HG03457 (cell line): Measurements from ENCODE around the gene TMEM81.

Experiments
- ATAC-seq: cut with Tn5 transposase; IDR thresholded peaks from one replicate; pipeline ENCODE4 v1.9.1; 2021; ENCODE audit warnings: moderate number of reproducible peaks; ENCODE audit not compliant: unreplicated experiment

The TMEM81 gene

DNA sequence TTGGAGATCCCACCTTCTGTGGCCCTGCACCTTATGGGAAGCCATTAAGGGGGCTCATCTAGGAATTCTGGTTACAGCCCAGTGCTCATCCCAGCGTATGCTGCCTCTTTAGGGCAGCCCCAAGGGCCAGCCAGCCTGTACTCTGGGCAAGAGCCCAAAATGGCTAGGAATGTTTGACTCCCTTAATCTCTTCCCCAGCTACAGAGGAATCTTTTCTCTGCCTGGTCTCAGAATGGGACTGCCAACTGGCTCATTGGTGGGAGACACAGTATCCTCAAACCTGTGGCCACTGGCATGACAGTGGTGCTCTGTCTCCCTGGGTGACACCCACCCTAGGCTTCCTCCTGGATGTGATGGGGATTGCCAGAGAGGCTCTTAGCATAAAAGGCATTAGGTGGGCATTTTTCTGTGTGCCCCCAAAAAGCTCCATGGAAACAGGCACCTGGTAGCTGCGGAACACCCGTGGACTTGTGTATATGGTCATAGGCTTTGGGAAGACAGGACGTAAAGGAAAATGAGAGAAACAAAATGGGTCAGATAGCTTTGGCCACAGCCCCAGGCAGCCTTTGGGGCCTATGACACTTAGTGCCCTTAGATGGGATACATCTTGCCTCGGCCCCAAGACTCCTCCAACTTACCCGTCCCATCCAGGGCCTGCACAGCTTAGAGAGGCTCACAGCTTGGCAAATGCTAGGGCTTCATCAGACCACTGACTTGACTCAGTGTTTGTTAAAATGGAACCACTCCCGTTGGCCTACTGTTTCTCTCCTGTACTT, 6.9 kb downstream of the TMEM81 start:
- ATAC-seq: no peak

DNA sequence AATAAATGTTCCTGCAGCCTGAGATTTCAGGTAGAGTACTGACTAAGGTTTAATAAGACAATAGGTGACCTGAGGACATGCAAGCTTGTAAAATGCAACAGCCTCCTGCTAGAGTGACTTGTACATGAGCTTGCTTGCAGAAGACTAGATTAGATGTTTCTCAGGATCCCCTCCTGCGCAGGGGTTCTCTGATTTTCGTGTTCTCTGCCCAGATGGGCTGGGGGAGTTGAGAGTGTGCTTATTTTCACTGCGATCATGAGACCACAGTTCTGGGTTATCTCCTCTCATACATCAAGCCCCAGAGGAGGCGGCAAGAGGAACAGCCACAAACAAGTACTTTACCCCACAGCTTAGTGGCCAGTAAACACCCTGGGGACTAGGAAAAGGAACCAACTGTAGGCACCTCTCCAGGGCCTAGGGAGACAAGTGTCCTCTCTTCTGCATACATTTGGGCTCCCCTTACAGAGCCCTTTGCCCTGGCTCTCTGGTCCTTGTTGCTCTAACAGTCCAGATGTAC, 8.0 kb downstream of the TMEM81 start:
- no peak for ATAC-seq

DNA sequence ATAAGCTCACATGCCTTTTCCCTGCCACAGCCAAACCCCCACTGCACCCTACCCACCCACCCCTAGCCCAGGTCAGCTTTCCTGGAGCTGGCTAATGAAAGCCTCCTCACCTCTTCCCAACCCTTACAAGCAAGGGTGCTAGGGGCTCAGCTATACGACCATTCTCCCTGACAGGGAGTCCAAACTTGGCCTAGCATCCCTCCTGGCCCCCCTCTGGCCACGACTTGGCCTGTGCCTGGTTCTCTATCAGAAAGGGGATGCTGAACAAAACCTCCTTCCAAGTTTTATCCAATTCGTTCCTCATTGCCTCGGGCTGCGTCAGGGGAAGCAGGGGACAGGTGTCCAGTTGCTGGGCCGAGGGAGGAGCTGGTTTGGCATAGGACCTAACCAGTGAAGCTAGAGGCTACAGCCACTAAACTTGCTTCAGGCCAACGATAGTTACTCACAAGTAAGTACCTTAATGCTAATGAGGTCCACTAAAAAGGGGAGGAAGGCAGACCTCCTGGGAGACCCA, 8.6 kb downstream of the TMEM81 start:
- ATAC-seq: no peak

DNA sequence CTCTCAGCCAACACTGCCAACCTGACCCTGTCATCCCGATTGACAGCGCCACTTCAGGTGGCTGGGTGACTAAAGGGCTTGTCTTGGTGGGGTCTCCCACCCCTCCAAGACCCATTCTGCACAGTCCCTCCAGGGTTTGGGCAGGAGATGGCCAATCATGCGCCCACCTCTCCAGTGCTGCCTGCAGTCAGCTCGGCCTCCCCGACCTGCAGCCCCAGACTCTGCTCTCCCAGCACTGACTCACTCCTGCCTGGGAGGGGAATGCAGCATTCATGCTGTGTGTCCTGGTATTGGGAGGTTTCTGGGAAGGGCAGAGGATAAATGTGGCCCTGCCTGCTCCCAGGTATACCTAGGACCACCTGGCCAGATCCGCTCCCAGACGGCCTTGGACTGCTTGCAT, 9.7 kb downstream of the TMEM81 start:
- ATAC-seq: no peak

DNA sequence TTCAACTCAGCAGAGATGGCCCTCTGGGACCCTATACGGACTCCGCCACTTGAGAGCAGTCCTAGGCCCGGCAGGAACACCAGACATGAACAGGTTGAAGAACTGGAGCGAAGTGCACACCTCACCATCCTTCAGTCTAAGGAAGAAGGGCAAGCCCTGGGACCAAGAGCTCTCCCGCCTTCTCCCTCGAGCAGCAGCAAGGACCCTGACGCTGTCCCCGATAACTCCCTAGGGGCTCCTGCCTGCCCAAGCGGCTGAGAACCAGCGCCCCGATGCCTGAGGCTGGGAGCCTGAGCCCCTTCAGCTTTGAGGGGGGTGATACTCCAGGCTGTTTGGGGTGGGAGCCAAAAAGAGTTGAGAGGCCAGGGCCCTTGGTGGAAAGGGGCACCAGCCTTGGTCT, 10.2 kb downstream of the TMEM81 start:
- no peak for ATAC-seq

DNA sequence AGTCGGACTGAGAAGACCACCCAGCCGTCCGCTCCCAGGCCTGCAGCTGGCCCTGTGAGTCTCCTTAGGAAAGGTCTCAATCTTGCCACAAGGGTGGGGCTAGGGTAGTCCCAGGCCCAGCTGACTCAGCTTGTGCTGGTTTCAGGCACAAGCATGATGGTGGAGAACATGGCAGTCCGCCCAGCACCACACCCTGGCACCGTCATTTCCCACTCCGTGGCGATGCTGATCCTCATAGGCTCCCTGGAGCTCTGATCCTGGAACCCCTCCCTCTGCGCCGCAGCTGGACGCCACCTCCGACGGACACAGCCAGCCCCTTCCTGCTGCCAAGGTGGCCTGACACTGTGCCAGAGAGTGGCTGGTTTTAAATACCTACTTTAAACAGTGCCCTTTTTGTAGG, 10.7 kb downstream of the TMEM81 start:
- ATAC-seq: no peak

DNA sequence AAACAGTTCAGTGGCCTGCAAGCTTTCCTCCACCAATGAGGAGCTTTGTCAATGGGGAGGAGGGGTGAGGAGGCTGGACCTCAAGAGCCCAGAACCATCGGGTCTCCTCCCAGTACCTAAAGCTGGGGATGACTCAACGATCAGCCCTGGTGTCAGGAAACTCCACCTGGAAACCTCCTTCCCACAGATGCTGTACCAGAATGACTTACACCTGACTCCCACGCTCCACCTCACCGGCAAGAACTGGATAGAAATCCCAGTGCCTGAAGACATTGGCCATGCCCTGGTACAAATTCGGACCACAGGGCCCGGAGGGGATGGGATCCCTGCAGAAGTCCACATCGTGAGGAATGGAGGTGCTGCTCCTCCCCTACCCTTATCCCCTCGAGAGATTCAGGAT, 11.4 kb downstream of the TMEM81 start:
- no peak for ATAC-seq

DNA sequence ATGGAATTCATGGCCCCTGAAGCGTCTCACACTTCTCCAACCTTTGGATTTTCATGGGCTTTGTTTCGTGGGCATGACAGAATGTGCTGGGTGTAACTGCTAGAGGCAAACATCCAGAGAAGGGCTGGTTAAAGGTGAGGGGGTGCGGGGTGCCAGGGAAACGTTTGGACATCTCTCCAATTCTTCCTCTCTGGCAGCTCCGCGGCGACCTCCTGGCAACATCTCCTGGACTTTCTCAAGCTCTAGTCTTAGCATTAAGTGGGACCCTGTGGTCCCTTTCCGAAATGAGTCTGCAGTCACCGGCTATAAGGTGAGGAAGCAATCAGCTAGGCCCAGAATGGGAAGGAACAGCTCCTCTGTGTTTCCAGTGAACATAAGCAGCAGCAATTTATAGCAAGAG, 12.0 kb downstream of the TMEM81 start:
- no peak for ATAC-seq

DNA sequence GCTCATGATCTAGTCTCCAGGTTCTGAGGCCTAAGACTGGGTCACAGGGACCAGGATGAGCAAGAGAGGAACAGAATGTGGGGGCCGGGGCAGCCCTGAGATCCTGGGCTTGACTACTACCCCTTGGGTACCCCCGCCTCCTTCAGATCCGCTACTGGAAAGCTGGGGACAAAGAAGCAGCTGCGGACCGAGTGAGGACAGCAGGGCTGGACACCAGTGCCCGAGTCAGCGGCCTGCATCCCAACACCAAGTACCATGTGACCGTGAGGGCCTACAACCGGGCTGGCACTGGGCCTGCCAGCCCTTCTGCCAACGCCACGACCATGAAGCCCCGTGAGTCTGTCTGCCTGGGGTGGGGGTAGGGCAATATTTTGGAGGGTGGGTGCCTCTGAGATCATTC, 12.5 kb downstream of the TMEM81 start:
- ATAC-seq: no peak

DNA sequence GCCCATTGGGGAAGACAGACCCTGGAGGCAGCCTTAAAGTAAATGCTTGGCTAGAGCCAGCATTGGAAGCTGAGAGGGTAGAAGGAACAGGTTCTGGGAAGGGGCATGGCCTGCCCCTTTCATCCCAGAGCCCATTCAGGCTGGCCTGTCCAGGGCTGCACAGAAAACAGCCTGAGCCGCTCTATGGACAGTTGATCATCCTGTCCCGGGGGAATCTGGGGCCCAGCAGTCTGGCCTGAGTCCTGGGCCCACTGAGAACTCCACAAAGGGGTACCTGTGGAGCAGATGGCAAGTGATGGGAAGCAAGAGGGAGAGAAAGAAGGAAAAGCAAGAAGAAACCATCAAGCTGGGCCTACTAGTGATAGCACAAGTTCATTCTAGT, 13.2 kb downstream of the TMEM81 start:
- ATAC-seq: no peak

DNA sequence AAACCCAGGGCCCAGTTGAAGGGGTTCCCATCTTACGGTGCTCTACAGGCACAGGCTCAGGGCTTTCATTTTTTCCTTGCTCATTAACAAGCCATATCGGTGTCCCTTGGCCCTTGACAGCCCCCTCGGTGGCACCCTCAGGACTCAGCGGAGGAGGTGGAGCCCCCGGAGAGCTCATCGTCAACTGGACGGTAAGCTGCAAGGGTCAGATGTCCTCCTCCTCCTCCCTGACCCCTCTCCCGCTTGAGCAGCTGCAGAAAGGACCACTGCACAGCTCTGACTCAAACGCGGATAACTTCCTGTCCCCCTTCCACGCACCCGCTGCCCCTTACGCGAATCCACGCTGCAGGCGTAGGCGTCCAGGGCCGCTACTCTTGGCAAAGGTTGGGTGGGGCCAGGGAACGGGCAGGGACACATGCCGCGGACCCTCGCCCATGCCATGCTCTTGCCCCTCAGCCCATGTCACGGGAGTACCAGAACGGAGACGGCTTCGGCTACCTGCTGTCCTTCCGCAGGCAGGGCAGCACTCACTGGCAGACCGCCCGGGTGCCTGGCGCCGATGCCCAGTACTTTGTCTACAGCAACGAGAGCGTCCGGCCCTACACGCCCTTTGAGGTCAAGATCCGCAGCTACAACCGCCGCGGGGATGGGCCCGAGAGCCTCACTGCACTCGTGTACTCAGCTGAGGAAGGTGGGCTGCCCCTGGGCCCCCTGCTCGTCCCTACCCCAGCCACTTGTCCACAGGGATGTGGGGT, 14.7 kb downstream of the TMEM81 start:
- no peak for ATAC-seq

DNA sequence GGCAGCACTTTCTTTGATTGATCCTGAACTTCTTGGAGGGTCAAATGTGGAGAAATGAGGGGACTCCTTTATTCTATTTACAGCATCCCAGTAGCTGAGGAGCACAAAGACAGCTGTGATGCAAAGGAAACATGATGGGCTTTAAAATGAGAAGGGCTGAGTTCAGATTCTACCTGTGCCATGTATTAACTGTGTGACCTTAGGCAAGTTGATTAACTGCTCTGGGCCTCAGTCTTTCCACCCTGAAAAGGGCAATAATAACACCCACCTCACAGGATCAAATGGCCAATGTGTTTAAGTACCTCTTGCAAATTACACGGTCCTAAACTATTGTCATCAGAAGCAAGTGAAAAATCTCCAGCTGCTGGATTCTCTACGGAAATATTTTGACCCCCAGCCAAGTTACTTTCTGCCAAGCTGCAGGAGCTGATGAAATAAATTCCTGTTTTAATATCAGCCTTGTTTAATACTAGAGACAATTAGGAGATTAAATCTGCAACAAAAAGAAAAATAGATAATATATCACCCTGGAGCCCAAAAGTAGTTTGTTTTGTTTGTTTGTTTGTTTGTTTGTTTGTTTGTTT, 15.7 kb downstream of the TMEM81 start:
- no peak for ATAC-seq

DNA sequence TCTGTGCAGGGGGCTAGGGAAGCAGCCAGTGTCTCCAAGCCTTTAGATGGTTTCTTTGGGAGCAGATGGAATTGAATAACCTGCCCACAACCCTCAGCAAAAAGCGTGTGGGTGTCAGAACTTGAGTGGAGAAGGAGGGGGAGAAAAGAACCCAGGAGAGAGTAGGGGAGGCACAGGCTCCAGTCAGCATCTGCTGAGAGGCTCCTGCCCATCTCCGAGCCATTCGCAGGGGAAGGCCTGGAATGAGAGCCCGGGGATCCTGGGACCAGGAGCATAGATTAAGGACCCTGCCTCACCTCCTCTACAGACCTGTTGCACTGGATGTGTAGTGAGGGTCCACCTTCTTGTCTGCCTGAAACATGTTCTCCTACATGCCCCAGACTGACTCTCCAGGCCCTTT, 16.3 kb downstream of the TMEM81 start:
- ATAC-seq: no peak

DNA sequence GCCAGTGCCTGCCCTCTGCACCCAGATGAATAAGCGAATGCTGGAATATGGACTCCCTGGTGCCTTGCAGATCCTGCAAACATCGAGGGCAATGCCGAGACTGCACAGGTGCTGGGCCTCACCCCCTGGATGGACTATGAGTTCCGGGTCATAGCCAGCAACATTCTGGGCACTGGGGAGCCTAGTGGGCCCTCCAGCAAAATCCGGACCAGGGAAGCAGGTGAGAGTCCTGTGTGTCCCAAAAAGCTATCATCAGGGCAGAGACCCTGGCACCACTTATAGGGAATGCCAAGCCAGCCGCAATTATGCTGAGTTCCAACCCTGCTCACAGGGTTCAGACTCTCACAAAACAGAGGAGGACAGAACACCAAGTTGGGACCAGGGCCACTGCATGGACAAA, 17.2 kb downstream of the TMEM81 start:
- ATAC-seq: no peak

DNA sequence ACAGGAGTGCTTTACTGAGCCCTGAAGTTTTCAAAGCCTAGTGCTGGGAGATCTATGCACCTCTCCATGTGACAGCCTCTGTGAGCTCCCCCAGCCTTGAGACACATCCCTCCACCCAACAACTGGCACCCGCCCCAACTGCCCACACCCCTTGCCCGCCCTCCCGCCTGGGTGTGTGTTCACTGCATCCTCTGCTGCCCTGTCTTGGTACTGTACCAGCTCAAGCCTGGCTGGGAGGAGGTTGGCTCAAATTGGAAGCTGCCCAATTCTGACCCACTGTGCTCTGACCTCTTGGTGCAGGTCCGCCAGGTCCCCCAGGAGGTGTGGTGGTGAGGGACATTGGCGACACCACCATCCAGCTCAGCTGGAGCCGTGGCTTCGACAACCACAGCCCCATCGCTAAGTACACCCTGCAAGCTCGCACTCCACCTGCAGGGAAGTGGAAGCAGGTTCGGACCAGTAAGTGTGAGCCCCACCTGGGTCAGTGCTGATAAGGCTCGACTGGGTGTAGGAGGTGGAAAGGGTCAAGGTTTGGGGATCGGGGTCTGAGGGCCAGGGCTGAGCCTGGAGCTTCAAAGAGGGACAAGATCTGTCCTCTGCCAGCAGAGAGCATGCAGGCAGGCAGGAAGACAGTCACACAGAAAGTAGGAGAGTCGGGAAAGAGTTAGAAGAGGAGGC, 18.0 kb downstream of the TMEM81 start:
- ATAC-seq: no peak

DNA sequence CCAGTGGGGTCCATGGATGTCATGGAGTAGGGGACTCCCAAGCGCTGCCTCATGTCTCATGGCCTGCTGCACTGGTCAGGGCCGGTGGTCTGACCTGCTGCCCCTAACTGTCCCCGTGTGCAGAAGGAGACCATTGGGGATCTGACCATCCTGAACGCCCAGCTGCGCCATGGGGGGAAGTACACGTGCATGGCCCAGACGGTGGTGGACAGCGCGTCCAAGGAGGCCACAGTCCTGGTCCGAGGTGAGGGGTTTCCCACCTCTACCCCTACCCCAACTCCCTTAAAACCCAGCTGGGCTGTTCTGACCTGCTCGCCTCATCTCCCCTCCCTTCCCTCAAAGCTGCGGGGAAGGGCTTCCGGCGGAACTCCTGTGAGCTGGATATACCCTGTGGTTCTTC, 18.6 kb downstream of the TMEM81 start:
- ATAC-seq: no peak

DNA sequence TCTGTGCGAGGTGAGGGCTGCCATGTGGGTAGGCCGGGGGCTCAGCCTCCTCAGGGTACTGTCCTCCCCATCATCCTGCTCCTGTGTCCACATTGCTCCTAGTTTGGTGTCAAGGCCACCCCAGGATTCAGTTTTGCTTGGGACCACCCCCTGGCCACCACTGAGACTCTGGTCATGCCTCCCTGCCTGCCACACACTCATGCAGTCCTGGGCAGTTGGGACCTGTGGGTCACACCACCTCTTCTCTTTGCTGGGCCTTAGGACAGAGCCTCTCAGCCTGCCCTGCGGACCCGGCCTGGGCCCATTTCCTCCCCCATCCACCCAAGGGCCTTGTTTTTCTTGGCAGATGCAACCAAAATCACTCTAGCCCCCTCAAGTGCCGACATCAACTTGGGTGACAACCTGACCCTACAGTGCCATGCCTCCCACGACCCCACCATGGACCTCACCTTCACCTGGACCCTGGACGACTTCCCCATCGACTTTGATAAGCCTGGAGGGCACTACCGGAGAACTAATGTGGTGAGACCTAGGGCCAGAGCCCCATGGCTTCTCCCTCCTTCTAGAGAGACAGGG, 19.4 kb downstream of the TMEM81 start:
- no peak for ATAC-seq

DNA sequence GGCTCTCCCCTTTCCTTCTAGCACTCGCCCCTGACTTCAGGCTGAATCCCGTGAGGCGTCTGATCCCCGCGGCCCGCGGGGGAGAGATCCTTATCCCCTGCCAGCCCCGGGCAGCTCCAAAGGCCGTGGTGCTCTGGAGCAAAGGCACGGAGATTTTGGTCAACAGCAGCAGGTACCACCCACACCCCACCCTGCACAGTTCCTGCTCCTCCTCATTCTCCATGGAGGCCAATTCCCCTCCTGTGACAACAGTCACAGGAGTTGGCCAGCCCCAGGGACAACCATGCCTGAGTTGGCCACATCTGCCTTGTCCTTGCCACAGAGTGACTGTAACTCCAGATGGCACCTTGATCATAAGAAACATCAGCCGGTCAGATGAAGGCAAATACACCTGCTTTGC, 20.0 kb downstream of the TMEM81 start:
- no peak for ATAC-seq

DNA sequence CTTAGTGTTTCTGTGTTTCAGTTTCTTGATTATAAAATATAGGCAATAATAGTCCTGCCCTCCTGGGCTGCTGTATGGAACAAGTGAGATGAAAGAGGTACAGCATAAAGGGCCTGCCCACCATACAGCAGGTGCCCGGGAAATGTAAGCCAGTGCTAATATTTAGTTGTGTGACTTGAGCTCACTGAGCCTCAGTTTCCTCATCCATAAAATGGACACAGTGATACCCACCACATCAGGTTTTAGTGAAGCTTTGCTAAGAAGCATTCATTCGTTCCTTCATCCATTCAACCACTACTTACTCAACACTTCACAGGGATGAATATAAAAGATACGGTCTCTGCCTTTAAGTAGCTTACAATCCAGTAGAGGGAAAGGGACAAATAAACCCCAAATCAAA, 21.4 kb downstream of the TMEM81 start:
- ATAC-seq: no peak

DNA sequence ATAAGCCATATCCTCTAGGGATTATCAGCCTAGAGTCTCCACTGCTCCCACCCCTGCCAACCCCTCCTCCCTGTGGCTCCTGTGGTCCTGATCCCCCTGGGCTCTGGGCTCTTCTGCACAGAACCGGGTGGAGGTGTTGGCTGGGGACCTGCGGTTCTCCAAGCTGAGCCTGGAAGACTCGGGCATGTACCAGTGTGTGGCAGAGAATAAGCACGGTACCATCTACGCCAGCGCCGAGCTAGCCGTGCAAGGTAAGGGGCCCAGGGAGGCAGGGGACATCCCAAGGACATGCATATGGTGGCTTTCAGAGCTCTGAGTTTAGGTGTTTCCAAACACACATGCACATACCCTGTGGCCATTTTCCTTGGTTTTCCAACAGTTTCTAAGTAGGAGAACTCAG, 21.9 kb downstream of the TMEM81 start:
- ATAC-seq: no peak

DNA sequence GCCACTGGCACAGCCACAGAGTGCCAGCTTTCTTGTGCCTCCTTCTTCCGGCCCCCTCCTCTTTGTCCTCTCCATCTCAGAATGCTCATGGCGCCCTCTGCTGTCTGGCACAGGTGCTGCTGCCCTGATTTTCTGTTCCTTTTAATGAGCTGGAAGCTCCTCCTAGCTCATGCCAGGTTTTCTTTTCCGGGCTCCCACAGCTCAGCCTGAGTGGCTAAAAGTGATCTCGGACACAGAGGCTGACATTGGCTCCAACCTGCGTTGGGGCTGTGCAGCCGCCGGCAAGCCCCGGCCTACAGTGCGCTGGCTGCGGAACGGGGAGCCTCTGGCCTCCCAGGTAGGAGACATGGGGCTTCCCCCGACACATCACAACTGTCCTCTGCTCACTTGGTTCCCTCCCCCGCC, 22.6 kb downstream of the TMEM81 start:
- no peak for ATAC-seq
